Raji (cell line): ENCODE results near the gene GASK1A.

ENCODE experiments used
- POLR2A ChIP-seq: IDR thresholded peaks from 2 replicates; pipeline ENCODE4 v1.6.1; 2011; ENCODE audit warnings: low read depth, low read length, control low read depth; ENCODE audit not compliant: insufficient read depth

Gene GASK1A

DNA sequence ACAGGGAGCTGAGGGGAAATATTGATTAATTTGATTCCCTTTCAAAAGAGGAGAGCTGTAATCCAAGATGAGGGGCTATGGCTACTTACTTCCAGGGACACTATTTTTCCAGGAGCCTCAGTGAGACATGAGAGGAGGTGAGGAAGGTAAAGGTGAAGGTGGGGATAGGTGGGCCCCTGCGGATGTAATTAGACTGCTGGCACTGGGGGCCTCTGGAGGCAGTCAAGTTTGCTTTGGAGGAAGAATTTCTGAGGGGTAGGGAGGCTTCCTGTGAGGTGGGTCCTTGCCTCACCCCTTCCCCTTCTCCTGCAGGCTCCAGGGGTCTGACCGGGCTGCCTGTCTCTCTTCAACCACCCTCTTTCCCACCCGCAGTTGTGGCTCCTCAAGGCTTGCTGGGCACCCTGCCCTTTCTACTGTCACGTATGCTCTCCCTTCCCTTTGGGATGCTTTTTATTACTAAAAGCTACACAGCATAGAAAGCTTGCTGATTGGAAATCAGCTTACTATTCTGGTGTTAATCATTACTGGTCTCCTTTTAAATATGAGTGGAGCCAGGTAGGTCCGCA, 22.5 kb downstream of the GASK1A start:
- no peak for TF ChIP-seq POLR2A

DNA sequence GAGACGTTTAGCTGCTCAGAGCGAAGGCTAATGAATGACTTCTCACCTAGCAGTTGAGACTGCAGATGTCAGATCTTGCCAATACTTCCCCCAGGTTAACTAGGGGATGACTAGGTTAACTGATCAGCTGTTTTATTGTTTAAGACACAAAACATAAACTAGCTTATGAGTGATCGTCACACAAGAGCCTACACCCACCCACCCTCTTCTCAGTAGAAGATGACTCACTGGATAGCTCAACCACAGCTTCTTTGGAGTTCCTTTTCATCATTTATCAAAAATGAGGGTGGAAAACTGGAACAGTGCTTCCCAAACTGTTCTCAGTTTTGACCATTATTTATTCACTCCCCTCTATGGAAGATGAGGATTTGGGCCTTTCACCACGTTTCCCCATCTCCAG, 25.2 kb downstream of the GASK1A start:
- TF ChIP-seq POLR2A, result no peak

DNA sequence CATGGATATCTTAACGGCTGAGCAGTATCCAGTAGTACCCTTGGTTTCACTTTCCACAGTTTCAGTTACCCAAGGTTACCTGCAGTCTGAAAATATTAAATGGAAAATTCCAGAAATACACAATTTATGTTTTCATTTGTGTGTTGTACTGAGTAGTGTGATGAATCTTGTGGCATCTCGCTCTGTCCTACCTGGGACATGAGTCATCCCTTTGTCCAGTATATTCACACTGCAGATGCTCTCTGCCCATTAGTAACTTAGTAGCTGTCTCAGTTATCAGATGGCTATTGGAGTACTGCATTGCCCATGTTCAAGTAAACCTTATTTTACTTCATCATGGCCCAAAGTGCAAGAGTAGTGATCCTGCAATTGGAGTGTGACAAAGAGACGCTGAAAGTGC, 26.1 kb downstream of the GASK1A start:
- no peak for TF ChIP-seq POLR2A

DNA sequence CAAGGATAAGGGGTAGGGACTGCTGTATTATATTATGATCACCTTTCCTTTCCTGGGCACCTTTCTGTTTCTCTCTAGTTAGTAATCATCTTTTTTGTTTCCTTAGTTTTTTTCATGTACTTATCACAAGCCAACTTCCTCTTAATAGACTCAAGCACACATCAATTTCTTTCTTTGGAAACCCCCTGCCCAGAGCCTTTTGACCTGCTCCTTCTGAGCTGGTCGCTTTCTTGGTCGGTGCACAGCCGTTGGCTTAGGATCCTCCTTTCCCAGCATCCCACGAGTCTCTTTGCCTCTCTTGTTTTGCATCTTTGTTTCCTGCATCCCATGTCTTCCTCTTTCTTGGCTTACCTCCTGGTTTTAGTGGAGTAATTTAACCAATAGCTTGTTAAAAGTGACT, 26.9 kb downstream of the GASK1A start:
- TF ChIP-seq POLR2A, result no peak

DNA sequence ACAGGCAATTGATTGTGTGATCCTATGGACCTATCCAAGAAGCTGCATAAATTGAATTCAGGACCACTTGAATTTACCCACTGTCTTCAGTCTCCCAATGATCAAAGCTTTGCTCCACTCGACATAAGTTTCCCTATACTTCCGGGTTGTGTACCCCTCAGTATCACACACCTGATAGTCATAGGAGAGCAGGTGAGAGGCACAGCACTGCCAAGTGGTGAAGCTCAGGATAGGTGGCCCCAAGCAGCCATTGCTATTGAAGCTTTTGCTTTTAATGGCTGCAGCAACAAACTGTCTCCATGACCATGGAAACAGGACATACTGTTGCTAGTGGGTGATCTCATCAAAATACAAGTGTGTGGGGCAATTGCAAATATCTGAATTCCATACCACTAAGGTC, 27.7 kb downstream of the GASK1A start:
- TF ChIP-seq POLR2A, result no peak

DNA sequence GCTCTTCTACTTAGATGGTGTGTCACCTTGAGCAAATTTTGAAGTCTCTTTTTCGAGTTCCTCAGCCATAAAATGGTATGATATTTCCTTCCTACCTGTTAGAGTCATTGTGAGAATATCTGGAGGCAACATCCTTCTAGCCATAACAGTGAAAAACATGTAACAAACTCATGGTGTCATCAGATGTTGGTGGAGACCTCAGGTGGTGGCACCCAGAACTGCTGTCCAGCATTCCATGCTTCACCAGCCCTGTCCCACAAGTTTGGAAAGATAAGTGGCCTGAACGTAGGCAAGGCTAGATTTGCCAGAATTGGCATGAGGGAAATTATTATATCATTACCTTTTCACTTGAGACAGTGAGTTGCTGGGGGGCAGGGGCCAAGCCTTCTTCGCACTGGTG, 30.4 kb downstream of the GASK1A start:
- no peak for TF ChIP-seq POLR2A

DNA sequence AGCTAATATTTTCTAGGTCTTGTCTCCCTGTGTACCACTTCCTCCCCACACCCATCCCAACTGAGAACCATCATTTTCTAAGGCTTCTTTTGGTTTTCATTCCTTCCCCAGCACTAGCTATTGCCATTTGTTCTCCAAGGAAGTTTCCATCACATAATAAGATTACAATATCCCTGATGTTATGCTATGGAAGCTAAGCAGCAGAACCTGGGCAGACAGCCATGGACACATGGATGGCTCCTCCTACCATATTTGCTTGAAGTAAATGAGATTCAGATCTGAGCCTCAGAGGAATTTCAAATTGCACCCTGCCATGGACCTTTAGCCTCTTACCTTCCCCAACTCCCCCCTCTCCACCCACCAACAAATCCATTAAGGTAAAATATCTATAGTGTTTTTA, 31.5 kb downstream of the GASK1A start:
- TF ChIP-seq POLR2A, result no peak

DNA sequence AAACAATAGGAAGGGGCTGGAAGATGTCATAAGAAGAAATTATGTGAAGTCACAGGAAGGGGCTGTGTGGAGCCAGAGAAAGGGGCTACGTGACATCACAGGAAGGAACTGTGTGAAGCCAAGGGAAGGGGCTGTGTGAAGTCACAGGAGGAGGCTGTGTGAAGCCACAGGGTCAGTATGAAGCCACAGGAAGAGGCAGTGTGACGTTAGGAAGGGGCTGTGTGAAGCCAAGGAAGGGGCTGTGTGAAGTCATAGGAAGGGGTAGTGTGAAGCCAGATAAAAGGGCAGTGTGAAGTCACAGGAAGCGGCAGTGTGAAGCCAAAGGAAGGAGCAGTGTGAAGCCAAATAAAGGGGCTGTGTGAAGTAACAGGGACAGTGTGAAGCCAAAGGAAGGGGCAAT, 32.5 kb downstream of the GASK1A start:
- no peak for TF ChIP-seq POLR2A

DNA sequence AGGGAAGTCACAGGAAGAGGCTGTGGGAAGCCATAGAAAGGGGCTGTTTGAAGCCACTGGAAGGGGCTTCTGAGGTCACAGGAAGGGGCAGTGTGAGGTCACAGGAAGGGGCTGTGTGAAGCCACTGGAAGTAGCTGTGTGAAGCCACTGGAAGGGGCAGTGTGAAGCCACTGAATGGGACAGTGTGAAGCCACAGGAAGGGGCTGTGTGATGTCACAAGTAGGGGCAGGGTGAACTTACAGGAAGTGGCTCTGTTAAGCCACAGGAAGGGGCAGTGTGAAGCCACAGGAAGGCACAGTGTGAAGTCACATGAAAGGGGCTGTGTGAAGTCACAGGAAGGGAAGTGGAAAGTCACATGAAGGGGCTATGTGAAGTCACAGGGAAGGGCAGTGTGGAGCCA, 33.1 kb downstream of the GASK1A start:
- no peak for TF ChIP-seq POLR2A

DNA sequence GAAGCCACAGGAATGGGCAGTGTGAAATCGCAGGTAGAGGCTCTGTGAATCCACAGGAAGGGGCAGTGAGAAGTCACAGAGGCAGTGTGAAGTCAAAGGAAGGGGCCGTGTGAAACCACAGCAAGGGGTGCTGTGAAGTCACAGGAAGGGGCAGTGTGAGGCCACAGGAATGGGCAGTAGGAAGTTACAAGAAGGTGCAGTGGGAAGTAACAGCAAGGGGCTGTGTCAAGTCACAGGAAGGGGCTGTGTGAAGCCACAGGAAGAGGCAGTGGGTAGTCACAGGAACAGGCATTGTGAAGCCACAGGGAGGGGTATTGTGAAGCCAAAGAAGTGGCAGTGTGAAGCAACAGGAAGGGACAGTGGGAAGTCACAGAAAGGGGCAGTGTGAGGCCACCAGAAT, 34.1 kb downstream of the GASK1A start:
- TF ChIP-seq POLR2A, result no peak

DNA sequence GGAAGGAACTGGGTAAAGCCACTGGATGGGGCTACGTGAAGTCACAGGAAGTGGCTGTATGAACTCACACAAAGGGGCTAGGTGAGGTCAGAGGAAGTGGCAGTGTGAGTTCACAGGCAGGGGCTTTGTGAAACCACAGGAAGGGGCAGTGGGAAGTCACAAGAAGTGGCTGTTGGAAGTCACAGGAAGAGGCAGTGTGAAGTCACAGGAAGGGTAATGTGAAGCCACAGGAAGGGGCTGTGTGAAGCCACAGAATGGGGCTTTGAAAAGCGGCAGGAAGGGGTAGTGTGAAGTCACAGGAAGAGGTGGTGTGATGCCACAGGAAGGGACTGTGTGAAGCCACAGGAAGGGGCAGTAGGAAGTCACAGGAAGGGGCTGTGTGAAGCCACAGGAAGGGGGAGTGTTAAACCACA, 34.6 kb downstream of the GASK1A start:
- TF ChIP-seq POLR2A, result no peak

DNA sequence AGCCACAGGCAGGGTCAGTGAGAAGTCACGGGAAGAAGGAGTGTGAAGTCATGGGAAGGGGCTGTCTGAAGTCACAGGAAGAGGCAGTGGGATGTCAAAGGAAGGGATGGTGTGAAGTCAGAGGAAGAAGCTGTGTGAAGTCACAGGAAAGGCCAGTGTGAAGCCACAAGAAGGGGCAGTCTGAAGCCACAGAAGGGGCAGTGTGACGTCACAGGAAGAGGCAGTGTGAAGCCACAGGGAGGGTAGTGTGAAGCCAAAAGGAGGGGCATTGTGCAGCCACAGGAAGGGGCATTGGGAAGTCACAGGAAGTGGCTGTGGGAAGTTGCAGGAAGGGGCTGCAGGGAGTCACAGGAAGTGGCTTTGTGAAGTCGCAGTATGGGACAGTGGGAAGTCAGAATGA, 35.1 kb downstream of the GASK1A start:
- no peak for TF ChIP-seq POLR2A

DNA sequence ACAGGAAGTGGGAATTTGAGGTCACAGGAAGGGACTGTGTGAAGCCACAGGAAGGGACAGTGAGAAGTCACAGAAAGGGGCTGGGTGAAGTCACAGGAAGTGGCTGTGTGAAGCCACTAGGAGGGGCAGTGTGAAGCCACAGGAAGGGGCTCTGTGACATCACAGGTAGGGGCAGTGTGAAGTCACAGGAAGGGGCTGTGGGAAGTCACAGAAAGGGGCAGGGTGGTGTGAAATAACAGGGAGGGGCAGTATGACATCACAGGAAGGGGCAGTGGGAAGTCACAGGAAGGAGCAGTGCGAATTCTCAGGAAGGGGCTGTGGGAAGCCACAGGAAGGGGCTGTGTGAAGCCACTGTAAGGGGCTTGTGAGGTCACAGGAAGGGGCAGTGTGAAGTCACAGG, 35.8 kb downstream of the GASK1A start:
- TF ChIP-seq POLR2A, result no peak

DNA sequence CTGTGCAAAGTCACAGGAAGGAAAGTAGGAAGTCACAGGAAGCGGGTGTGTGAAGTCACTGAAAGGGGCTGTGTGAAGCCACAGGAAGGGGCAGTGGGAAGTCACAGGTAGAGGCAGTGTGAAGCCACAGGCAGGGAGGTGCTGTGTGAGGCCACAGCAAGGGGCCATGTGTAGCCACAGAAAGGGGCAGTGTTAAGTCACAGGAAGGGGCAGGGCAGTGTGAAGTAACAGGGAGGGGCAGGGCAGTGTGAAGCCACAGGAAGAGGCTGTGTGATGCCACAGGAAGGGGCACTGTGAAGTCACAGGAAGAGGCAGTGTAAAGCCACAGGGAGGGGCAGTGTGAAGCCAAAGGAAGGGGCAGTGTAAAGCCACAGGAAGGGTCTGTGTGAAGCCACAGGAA, 36.5 kb downstream of the GASK1A start:
- no peak for TF ChIP-seq POLR2A

DNA sequence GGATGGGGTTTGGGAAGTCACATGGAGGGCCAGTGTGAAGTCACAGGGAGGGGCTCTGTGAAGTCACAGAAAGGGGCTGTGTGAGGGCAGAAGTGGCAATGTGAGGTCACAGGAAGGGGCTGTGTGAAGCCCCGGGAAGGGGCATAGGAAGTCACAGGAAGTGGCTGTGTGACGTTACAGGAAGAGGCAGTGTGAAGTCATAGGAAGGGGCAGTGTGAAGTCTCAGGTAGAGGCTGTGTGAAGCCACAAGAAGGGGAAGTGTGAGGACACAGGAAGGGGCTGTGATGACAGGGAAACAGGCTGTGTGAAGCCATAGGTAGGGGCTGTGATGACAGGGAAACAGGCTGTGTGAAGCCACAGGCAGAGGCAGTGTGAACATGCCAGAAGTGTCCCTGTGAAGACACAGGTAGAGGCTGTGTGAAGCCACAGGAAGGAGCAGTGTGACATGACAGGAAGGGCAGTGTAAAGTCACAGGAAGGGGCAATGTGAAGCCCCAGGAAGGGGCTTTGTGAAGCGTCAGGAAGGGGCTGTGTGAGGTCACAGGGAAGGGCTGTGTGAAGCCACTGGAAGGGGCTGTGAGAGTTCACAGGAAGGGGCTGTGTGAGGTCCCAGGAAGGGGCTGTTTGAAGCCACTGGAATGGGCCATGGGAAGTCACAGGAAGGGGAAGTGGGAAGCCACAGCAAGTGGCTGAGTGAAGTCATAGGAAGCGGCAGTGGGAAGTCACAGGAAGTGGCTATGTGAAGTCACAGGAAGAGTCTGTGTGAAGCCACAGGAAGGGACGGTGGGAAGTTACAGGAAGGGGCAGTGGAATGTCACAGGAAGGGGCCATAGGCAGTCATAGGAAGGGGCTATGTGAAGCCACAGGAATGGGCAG, 37.1 kb downstream of the GASK1A start:
- no peak for TF ChIP-seq POLR2A

DNA sequence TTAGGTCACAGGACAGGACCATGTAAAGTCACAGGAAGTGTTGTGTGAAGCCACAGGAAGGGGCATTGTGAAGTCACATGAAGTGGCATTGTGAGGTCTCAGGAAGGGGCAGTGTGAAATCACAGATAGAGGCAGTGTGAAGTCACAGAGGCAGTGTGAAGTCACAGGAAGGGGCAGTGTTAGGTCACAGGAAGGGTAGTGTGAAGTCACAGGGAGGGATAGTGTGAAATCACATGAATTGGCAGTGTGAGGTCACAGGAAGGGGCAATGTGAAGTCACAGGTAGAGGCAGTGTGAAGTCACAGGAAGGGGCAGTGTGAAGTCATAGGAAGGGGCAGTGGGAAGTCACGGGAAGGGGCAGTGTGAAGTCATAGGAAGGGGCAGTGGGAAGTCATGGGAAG, 37.9 kb downstream of the GASK1A start:
- TF ChIP-seq POLR2A, result no peak
